Activated naive CD8-positive, alpha-beta T cell treated with anti-CD3 and anti-CD28 coated beads, Interleukin-2, amount 50 U/mL, for 16 hours (primary cell): Measurements from ENCODE around the gene AAGAB.
"Not testable (repeated sequence)": the region's sequence is repeated elsewhere in the genome, so short reads cannot be mapped to it uniquely, and the experiment has no call there.

Source experiments
- DNase-seq: peaks from one replicate; pipeline ENCODE4 v3.0.0-alpha.2; 2020; ENCODE audit warnings: low read depth, low spot score

The AAGAB gene

GRCh38 chr15:67254238-67255175 is at the start of gene AAGAB, which contains the start of gene IQCH:
AAGAB (minus strand) TSS chr15:67254661; CDS start chr15:67254631, 30 bp downstream.
IQCH (plus strand) TSS chr15:67254786; CDS start chr15:67254897, 111 bp downstream.
- peak; percentile 95 for DNase-seq

- no peak for DNase-seq
Measured at GRCh38 chr15:67303490-67304363, 49.3 kb upstream of the AAGAB start.

- DNase-seq: no peak
Measured at GRCh38 chr15:67300266-67301025, 46.0 kb upstream of the AAGAB start.

GRCh38 chr15:67296684-67297083 is 42.2 kb upstream of the AAGAB start:
- no peak for DNase-seq

GRCh38 chr15:67296188-67296587 is 41.7 kb upstream of the AAGAB start:
- DNase-seq: no peak

GRCh38 chr15:67290319-67290718 is 35.9 kb upstream of the AAGAB start:
- DNase-seq: no peak

- DNase-seq: not testable (repeated sequence)
Measured at GRCh38 chr15:67286400-67286799, 31.9 kb upstream of the AAGAB start.

GRCh38 chr15:67285625-67286024 is 31.2 kb upstream of the AAGAB start:
- DNase-seq: not testable (repeated sequence)

- DNase-seq: no peak
Measured at GRCh38 chr15:67281714-67282113, 27.3 kb upstream of the AAGAB start.

GRCh38 chr15:67280217-67280616 is 25.8 kb upstream of the AAGAB start:
- DNase-seq: no peak

GRCh38 chr15:67276666-67277065 is 22.2 kb upstream of the AAGAB start:
- DNase-seq: no peak

GRCh38 chr15:67274236-67274635 is 19.8 kb upstream of the AAGAB start:
- no peak for DNase-seq

- no peak for DNase-seq
Measured at GRCh38 chr15:67267951-67268941, 13.8 kb upstream of the AAGAB start.

- DNase-seq: no peak
Measured at GRCh38 chr15:67267440-67267839, 13.0 kb upstream of the AAGAB start.

- no peak for DNase-seq
Measured at GRCh38 chr15:67266870-67267269, 12.4 kb upstream of the AAGAB start.

GRCh38 chr15:67259806-67260205 is 5.3 kb upstream of the AAGAB start:
- DNase-seq: no peak

GRCh38 chr15:67259379-67259778 is 4.9 kb upstream of the AAGAB start:
- DNase-seq: no peak

- DNase-seq: not testable (repeated sequence)
Measured at GRCh38 chr15:67258412-67258811, 4.0 kb upstream of the AAGAB start.

- DNase-seq: no peak
Measured at GRCh38 chr15:67256051-67256450, 1.6 kb upstream of the AAGAB start.

- DNase-seq: no peak
Measured at GRCh38 chr15:67253549-67254237, 768 bp downstream of the AAGAB start.
